ENCODE results near the gene NLRP13. TPM values are rescaled to one million over a fixed set of nuclear protein-coding genes. Genes with fewer than 3 reads are reported as not detected.

NLRP13 gene
- total RNA-seq, 1 donor from 2014 or later: not detected

DNA sequence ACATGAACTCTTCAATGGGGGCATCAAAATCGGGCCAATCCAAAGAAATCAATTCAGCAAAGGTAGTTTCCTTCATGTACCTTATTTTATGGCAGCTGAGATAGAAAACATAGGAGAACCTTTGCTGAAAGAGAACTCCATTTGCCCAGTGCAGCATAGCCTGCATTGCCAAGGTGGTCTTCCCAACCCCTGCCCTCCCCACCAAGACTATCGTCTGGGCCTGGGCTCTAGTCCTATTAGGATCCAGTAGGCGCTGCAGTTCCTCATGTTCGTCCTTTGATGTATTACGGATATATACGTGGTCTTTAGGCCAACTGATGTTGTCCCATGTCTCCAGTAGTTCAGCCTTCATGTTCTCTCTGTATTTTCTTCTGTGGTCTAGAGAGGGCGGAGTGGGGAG lies 19.2 kb downstream of the NLRP13 start:
- DNase-seq (no peak), ATAC-seq (no peak)
- Histone ChIP-seq H3K4me1 (no peaks in the 10 kb centered on the region), H3K9me3 (peaks cover 10% of the 10 kb centered on the region), H3K27ac (no peak overlapping the region), H3K4me3 (no peak overlapping the region), H3K36me3 (no peaks in the 10 kb centered on the region), H3K27me3 (no peaks in the 10 kb centered on the region)
- TF ChIP-seq, protein P1, sequence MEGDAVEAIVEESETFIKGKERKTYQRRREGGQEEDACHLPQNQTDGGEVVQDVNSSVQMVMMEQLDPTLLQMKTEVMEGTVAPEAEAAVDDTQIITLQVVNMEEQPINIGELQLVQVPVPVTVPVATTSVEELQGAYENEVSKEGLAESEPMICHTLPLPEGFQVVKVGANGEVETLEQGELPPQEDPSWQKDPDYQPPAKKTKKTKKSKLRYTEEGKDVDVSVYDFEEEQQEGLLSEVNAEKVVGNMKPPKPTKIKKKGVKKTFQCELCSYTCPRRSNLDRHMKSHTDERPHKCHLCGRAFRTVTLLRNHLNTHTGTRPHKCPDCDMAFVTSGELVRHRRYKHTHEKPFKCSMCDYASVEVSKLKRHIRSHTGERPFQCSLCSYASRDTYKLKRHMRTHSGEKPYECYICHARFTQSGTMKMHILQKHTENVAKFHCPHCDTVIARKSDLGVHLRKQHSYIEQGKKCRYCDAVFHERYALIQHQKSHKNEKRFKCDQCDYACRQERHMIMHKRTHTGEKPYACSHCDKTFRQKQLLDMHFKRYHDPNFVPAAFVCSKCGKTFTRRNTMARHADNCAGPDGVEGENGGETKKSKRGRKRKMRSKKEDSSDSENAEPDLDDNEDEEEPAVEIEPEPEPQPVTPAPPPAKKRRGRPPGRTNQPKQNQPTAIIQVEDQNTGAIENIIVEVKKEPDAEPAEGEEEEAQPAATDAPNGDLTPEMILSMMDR (IDR thresholded peaks at IDR 0.05): no peak
- intact Hi-C loops (cut with DNase I): no loop called here

GRCh38 chr19:55909801-55910200 lies 22.3 kb downstream of the NLRP13 start:
- DNase-seq: no peak
- TF ChIP-seq, protein P1 (IDR thresholded peaks at IDR 0.05): no peak
- Histone ChIP-seq H3K27ac (no peak overlapping the region), H3K27me3 (no peaks in the 10 kb centered on the region), H3K4me3 (no peak overlapping the region), H3K36me3 (no peaks in the 10 kb centered on the region), H3K4me1 (no peaks in the 10 kb centered on the region), H3K9me3 (no peaks in the 10 kb centered on the region)
- intact Hi-C loops (cut with DNase I): no loop called here
- ATAC-seq: no peak

GRCh38 chr19:55907746-55908145 lies 24.4 kb downstream of the NLRP13 start:
- Histone ChIP-seq H3K27me3 (no peaks in the 10 kb centered on the region), H3K27ac (no peak overlapping the region), H3K9me3 (no peaks in the 10 kb centered on the region), H3K4me1 (no peaks in the 10 kb centered on the region), H3K36me3 (no peaks in the 10 kb centered on the region), H3K4me3 (no peak overlapping the region)
- intact Hi-C loops (cut with DNase I): no loop called here
- DNase-seq (no peak), ATAC-seq (no peak)
- TF ChIP-seq, protein P1 (IDR thresholded peaks at IDR 0.05): no peak

DNA sequence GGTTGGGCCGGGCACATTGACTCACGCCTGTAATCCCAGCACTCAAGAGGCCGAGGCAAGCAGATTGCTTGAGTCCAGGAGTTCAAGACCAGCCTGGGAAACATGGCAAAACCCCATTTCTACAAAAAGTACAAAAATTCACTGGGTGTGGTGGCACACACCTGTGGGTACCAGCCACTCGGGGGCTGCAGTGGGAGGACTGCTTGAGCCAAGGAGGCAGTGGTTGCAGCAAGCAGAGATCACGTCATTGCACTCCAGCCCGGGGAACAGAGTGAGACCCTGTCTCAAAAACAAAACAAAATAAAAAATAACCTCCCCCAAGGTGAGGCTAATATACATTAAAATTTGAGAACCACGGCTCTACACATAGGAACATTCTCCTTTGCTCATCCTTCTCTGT lies 24.9 kb downstream of the NLRP13 start:
- Histone ChIP-seq H3K27ac (no peak overlapping the region), H3K4me1 (no peaks in the 10 kb centered on the region), H3K4me3 (no peak overlapping the region), H3K36me3 (no peaks in the 10 kb centered on the region), H3K9me3 (no peaks in the 10 kb centered on the region), H3K27me3 (no peaks in the 10 kb centered on the region)
- TF ChIP-seq, protein P1 (IDR thresholded peaks at IDR 0.05): no peak
- ATAC-seq (no peak), DNase-seq (no peak)
- intact Hi-C loops (cut with DNase I): no loop called here

GRCh38 chr19:55902080-55902751 lies 29.9 kb downstream of the NLRP13 start:
- intact Hi-C loops (cut with DNase I): no loop called here
- Histone ChIP-seq H3K36me3 (no peaks in the 10 kb centered on the region), H3K27ac (no peak overlapping the region), H3K4me3 (no peak overlapping the region), H3K9me3 (no peaks in the 10 kb centered on the region), H3K4me1 (no peaks in the 10 kb centered on the region), H3K27me3 (no peaks in the 10 kb centered on the region)
- no peak for DNase-seq
- ATAC-seq: no peak
- TF ChIP-seq, protein P1 (IDR thresholded peaks at IDR 0.05): no peak
